ENCODE results near the gene CDO1.
"Not testable (repeated sequence)": the region's sequence is repeated elsewhere in the genome, so short reads cannot be mapped to it uniquely, and the experiment has no call there.

Gene CDO1

GRCh38 chr5:115825948-115826347, 9.5 kb upstream of the CDO1 start:
- Histone ChIP-seq H3K36me3 (ENCODE audit: control insufficient read depth, insufficient read depth, low read length) (peaks cover 27% of the 10 kb centered on the region), H3K9ac (ENCODE audit: low read depth, low read length) (no peak overlapping the region), H3K4me3 (ENCODE audit: low read depth, low read length) (no peak overlapping the region)

GRCh38 chr5:115824983-115825382, 8.5 kb upstream of the CDO1 start:
- H3K4me1 ChIP-seq (ENCODE audit: control insufficient read depth, insufficient read depth, low read length); H3K9me3 ChIP-seq (ENCODE audit: control insufficient read depth, insufficient read depth, low read length); H3K27ac ChIP-seq (ENCODE audit: low read depth, low read length); H3K27me3 ChIP-seq (ENCODE audit: control insufficient read depth, insufficient read depth, low read length); H3K4me3 ChIP-seq (ENCODE audit: low read depth, low read length); H3K9ac ChIP-seq (ENCODE audit: low read depth, low read length): not testable (repeated sequence)
- H3K36me3 ChIP-seq (ENCODE audit: control insufficient read depth, insufficient read depth, low read length) = peaks cover 17% of the 10 kb centered on the region

More at GRCh38 chr5:115825948-115826347, 9.5 kb upstream of the CDO1 start:
- H3K4me1 ChIP-seq (ENCODE audit: control insufficient read depth, insufficient read depth, low read length) = no peaks in the 10 kb centered on the region
- no peaks in the 10 kb centered on the region for H3K27me3 ChIP-seq (ENCODE audit: control insufficient read depth, insufficient read depth, low read length)
- peaks cover 2% of the 10 kb centered on the region; the same call in 1 of the 2 replicates for H3K9me3 ChIP-seq (ENCODE audit: control insufficient read depth, insufficient read depth, low read length)
- H3K27ac ChIP-seq (ENCODE audit: low read depth, low read length) = no peak overlapping the region

GRCh38 chr5:115820846-115821245, 4.4 kb upstream of the CDO1 start:
- H3K4me3 ChIP-seq (ENCODE audit: low read depth, low read length) = no peak overlapping the region
- H3K36me3 ChIP-seq (ENCODE audit: control insufficient read depth, insufficient read depth, low read length) = no peaks in the 10 kb centered on the region

GRCh38 chr5:115818821-115819220, 2.4 kb upstream of the CDO1 start:
- Histone ChIP-seq H3K9ac (ENCODE audit: low read depth, low read length) (no peak overlapping the region), H3K4me3 (ENCODE audit: low read depth, low read length) (no peak overlapping the region), H3K27ac (ENCODE audit: low read depth, low read length) (no peak overlapping the region), H3K4me1 (ENCODE audit: control insufficient read depth, insufficient read depth, low read length) (peaks cover 14% of the 10 kb centered on the region), H3K27me3 (ENCODE audit: control insufficient read depth, insufficient read depth, low read length) (peaks cover 37% of the 10 kb centered on the region), H3K9me3 (ENCODE audit: control insufficient read depth, insufficient read depth, low read length) (no peaks in the 10 kb centered on the region), H3K36me3 (ENCODE audit: control insufficient read depth, insufficient read depth, low read length) (no peaks in the 10 kb centered on the region)

More at GRCh38 chr5:115820846-115821245, 4.4 kb upstream of the CDO1 start:
- Histone ChIP-seq H3K27me3 (ENCODE audit: control insufficient read depth, insufficient read depth, low read length) (peaks cover 16% of the 10 kb centered on the region), H3K9me3 (ENCODE audit: control insufficient read depth, insufficient read depth, low read length) (peaks cover 2% of the 10 kb centered on the region; the same call in 1 of the 2 replicates), H3K9ac (ENCODE audit: low read depth, low read length) (no peak overlapping the region), H3K27ac (ENCODE audit: low read depth, low read length) (no peak overlapping the region), H3K4me1 (ENCODE audit: control insufficient read depth, insufficient read depth, low read length) (no peaks in the 10 kb centered on the region)

GRCh38 chr5:115817386-115817785, 927 bp upstream of the CDO1 start:
- H3K4me1 ChIP-seq (ENCODE audit: control insufficient read depth, insufficient read depth, low read length) = peaks cover 14% of the 10 kb centered on the region
- H3K9me3 ChIP-seq (ENCODE audit: control insufficient read depth, insufficient read depth, low read length) = no peaks in the 10 kb centered on the region
- H3K27ac ChIP-seq (ENCODE audit: low read depth, low read length) = no peak overlapping the region
- H3K4me3 ChIP-seq (ENCODE audit: low read depth, low read length) = no peak overlapping the region
- no peaks in the 10 kb centered on the region; the same call in 1 of the 2 replicates for H3K36me3 ChIP-seq (ENCODE audit: control insufficient read depth, insufficient read depth, low read length)
- H3K27me3 ChIP-seq (ENCODE audit: control insufficient read depth, insufficient read depth, low read length) = peaks cover 39% of the 10 kb centered on the region
- H3K9ac ChIP-seq (ENCODE audit: low read depth, low read length) = no peak overlapping the region

- peaks cover 14% of the 10 kb centered on the region for H3K4me1 ChIP-seq (ENCODE audit: control insufficient read depth, insufficient read depth, low read length)
- H3K27me3 ChIP-seq (ENCODE audit: control insufficient read depth, insufficient read depth, low read length) = peaks cover 39% of the 10 kb centered on the region
- H3K9ac ChIP-seq (ENCODE audit: low read depth, low read length) = peak overlapping the region; percentile 87
- no peaks in the 10 kb centered on the region for H3K9me3 ChIP-seq (ENCODE audit: control insufficient read depth, insufficient read depth, low read length)
- H3K4me3 ChIP-seq (ENCODE audit: low read depth, low read length) = peak overlapping the region; percentile 93
- no peak overlapping the region for H3K27ac ChIP-seq (ENCODE audit: low read depth, low read length)
- peaks cover 10% of the 10 kb centered on the region; the same call in 1 of the 2 replicates for H3K36me3 ChIP-seq (ENCODE audit: control insufficient read depth, insufficient read depth, low read length)
Measured at GRCh38 chr5:115815693-115816225, 700 bp downstream of the CDO1 start.

GRCh38 chr5:115815006-115815692, 1.3 kb downstream of the CDO1 start:
- Histone ChIP-seq H3K4me1 (ENCODE audit: control insufficient read depth, insufficient read depth, low read length) (peaks cover 14% of the 10 kb centered on the region), H3K9ac (ENCODE audit: low read depth, low read length) (no peak overlapping the region), H3K36me3 (ENCODE audit: control insufficient read depth, insufficient read depth, low read length) (peaks cover 15% of the 10 kb centered on the region; the same call in 1 of the 2 replicates), H3K9me3 (ENCODE audit: control insufficient read depth, insufficient read depth, low read length) (no peaks in the 10 kb centered on the region), H3K27ac (ENCODE audit: low read depth, low read length) (no peak overlapping the region), H3K27me3 (ENCODE audit: control insufficient read depth, insufficient read depth, low read length) (peaks cover 39% of the 10 kb centered on the region), H3K4me3 (ENCODE audit: low read depth, low read length) (peak overlapping the region; percentile 93)

GRCh38 chr5:115813719-115814118, 2.7 kb downstream of the CDO1 start:
- Histone ChIP-seq H3K9me3 (ENCODE audit: control insufficient read depth, insufficient read depth, low read length) (no peaks in the 10 kb centered on the region), H3K27me3 (ENCODE audit: control insufficient read depth, insufficient read depth, low read length) (peaks cover 39% of the 10 kb centered on the region), H3K27ac (ENCODE audit: low read depth, low read length) (no peak overlapping the region), H3K9ac (ENCODE audit: low read depth, low read length) (no peak overlapping the region), H3K4me3 (ENCODE audit: low read depth, low read length) (no peak overlapping the region), H3K36me3 (ENCODE audit: control insufficient read depth, insufficient read depth, low read length) (peaks cover 15% of the 10 kb centered on the region; the same call in 1 of the 2 replicates), H3K4me1 (ENCODE audit: control insufficient read depth, insufficient read depth, low read length) (peaks cover 14% of the 10 kb centered on the region)

- H3K4me3 ChIP-seq (ENCODE audit: low read depth, low read length) = no peak overlapping the region
- H3K27me3 ChIP-seq (ENCODE audit: control insufficient read depth, insufficient read depth, low read length) = peaks cover 37% of the 10 kb centered on the region
- no peak overlapping the region for H3K9ac ChIP-seq (ENCODE audit: low read depth, low read length)
- peaks cover 17% of the 10 kb centered on the region for H3K4me1 ChIP-seq (ENCODE audit: control insufficient read depth, insufficient read depth, low read length)
- peaks cover 15% of the 10 kb centered on the region; the same call in 1 of the 2 replicates for H3K36me3 ChIP-seq (ENCODE audit: control insufficient read depth, insufficient read depth, low read length)
- H3K27ac ChIP-seq (ENCODE audit: low read depth, low read length) = no peak overlapping the region
- no peaks in the 10 kb centered on the region for H3K9me3 ChIP-seq (ENCODE audit: control insufficient read depth, insufficient read depth, low read length)
Measured at GRCh38 chr5:115812372-115812771, 4.1 kb downstream of the CDO1 start.

- peaks cover 28% of the 10 kb centered on the region for H3K27me3 ChIP-seq (ENCODE audit: control insufficient read depth, insufficient read depth, low read length)
- no peaks in the 10 kb centered on the region for H3K9me3 ChIP-seq (ENCODE audit: control insufficient read depth, insufficient read depth, low read length)
- no peak overlapping the region for H3K27ac ChIP-seq (ENCODE audit: low read depth, low read length)
- H3K36me3 ChIP-seq (ENCODE audit: control insufficient read depth, insufficient read depth, low read length) = peaks cover 15% of the 10 kb centered on the region
- no peak overlapping the region for H3K9ac ChIP-seq (ENCODE audit: low read depth, low read length)
- no peak overlapping the region for H3K4me3 ChIP-seq (ENCODE audit: low read depth, low read length)
- H3K4me1 ChIP-seq (ENCODE audit: control insufficient read depth, insufficient read depth, low read length) = peaks cover 27% of the 10 kb centered on the region
Measured at GRCh38 chr5:115811406-115811805, 5.1 kb downstream of the CDO1 start.

- H3K4me3 ChIP-seq (ENCODE audit: low read depth, low read length) = no peak overlapping the region
- peaks cover 22% of the 10 kb centered on the region for H3K36me3 ChIP-seq (ENCODE audit: control insufficient read depth, insufficient read depth, low read length)
- H3K9ac ChIP-seq (ENCODE audit: low read depth, low read length) = no peak overlapping the region
- H3K4me1 ChIP-seq (ENCODE audit: control insufficient read depth, insufficient read depth, low read length) = peaks cover 31% of the 10 kb centered on the region
- H3K27ac ChIP-seq (ENCODE audit: low read depth, low read length) = no peak overlapping the region
- H3K9me3 ChIP-seq (ENCODE audit: control insufficient read depth, insufficient read depth, low read length) = no peaks in the 10 kb centered on the region
- H3K27me3 ChIP-seq (ENCODE audit: control insufficient read depth, insufficient read depth, low read length) = peaks cover 22% of the 10 kb centered on the region
Measured at GRCh38 chr5:115810761-115811160, 5.7 kb downstream of the CDO1 start.

All from HUES48 (cell line).